HG03378 (cell line): ENCODE data around the gene IGDCC3.

Source experiments
- ATAC-seq: cut with Tn5 transposase; IDR thresholded peaks from one replicate; pipeline ENCODE4 v1.9.1; 2021; ENCODE audit warnings: mild to moderate bottlenecking, moderate library complexity; ENCODE audit not compliant: unreplicated experiment

The IGDCC3 gene

DNA sequence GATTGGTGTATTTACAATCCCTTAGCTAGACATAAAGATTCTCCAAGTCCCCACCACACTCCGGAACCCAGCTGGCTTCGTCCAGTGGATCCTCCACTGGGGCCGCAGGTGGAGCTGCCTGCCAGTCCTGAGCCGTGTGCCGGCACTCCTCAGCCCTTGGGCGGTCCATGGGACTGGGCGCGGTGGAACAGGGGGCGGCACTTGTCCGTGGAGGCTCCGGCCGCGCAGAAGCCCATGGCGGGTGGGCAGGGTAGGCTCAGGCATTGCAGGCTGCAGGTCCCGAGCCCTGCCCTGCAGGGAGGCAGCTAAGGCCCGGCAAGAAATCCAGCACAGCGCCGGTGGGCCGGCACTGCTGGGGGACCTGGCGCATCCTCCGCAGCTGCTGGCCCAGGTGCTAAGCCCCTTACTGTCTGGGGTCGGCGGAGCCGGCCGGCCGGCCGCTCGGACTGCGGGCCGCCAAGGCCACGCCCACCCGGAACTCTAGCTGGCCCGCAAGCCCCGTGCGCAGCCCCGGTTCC lies 76.8 kb downstream of the IGDCC3 start:
- no peak for ATAC-seq

DNA sequence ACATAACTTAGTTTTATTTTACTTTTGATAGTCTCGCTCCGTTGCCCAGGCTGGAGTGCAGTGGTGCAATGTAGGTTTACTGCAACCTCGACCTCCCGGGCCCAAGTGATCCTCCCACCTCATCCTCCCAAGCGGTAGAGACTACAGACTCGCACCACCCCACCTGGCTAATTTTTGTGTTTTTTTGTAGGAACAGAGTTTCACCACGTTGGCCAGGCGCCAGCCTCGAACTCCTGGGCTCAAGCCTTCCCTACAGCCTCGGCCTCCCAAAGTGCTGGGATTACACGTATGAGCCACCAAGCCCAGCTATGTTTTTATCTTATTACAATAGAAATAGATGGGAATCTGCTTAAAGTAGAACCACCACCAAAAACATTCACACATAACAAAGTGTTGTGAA lies 79.1 kb downstream of the IGDCC3 start:
- no peak for ATAC-seq

DNA sequence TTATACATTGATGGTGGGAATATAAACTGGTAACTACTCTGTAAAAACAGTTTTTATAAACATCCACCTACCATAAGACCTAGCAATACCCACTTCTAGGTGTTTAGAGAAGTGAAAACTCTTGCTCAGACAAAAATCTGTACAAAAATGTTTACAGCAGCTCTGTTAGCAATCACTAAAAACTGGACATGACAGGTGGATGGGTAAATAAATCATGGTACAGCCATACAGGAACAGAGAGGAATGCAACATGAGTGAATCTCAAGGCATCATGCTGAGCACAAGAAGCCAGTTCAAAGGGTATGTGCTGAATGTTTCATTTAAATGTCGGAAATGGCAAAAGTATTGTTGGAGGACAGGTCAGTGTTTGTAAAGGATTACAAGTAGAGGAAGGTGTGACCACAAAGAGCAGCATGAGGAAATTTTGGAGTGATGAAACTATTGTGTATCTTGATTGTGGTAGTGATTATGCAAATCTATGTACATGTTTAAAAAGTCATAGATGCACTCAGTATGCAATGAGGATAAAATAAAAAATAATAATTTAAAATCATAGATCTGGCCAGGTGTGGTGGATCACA lies 84.8 kb downstream of the IGDCC3 start:
- no peak for ATAC-seq

DNA sequence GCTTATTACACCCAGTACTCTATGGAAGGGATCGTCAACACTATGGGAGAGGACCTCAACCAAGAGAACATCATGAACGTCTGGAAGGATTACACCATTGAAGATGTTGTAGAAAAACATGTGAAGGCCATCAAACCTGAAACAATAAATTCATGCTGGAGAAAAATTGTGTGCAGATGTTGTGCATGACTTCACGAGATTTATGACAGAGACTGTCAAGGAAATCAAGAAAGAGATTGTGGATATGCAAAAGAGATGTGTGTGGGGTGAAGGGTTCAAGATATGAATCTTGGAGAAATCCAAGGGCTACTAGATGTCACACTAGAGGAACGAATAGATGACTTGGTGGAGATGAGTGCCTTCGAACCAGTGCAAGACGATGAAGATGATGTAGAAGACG lies 87.6 kb downstream of the IGDCC3 start:
- ATAC-seq, result no peak

DNA sequence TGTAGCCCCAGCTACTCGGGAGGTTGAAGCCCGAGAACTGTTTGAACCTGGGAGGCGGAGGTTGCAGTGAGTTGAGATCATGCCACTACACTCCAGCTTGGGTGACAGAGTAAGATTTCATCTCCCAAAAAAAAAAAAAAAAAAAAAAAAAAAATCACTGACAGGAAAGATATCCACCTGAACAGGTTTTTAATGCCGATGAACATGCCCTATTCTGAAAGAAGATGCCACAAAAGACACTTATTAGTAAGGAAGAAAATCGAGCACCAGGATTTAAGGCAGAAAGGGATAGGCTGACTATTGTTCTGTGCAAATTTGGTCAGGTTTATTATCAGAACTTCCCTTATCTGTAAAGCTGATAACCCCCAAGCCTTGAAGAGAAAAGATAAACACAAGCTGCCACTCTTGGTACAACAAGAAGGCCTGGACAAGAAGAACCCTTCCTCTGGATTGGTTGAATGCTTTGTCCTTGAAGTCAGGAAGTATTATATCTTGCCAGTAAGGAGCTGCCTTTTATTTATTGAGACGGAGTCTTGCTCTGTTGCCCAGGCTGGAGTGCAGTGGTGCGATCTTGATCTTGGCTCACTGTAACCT lies 88.4 kb downstream of the IGDCC3 start:
- ATAC-seq, result no peak

DNA sequence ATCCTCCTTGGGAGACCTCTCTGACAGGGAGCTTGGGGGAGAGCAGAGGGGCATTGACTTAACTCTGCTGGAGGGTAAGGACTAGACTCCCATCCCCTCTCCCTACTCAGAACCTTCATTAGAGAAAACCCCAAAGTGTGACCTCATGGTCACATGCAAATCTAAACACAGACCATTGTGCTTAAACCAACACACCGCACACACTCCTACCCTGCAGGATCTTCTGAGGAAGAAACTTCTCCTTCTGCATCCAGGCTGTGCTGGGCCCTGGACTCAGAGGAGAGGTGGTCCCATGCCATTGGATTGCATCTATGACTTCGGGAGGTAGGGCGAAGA lies 90.3 kb downstream of the IGDCC3 start:
- no peak for ATAC-seq

DNA sequence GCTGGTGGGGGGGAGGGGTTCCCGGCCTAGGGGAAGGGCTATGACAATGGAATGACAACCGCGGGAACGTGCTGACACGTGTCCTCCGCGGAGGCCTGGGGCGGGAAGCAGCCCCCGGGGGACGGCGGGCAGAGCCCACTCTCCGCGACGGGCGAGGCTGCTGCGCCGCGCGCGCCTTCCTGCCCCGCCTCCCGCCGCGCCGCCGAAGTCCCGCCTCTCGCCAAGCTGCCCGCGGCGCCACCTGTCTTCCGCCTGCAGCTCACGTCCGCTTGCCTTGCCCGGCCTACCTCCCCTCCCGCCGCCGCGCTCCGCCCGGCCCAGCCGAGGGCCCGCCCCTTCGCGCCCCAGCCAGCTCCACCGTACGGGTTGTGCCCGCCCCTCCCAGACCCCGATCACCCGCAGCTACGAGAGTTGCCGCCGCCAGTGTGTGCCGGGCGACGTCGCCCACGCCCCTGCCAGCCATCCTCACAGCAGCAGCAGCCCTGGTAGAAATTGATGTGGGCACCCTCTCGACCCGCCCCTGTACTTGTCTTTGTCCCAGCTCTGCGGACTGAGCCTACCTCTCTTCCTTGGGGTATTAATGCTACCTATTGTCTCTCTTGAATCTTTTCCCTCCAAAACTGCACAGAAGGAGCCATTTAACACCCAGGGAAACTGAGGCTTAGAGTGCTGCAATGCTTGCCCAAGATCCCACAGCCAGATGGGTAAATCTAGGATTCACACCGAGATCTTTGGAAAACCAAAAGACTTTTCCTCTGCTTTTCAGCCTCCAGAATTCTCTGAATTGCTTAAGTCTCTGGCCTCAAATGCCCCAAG lies 90.9 kb downstream of the IGDCC3 start, which contains the start of gene PARP16:
TSS of gene PARP16 (minus strand) at position 180 of the 816 bp plus-strand sequence. CDS start 457 bp downstream, outside the sequence.
- peak; percentile 76 for ATAC-seq

DNA sequence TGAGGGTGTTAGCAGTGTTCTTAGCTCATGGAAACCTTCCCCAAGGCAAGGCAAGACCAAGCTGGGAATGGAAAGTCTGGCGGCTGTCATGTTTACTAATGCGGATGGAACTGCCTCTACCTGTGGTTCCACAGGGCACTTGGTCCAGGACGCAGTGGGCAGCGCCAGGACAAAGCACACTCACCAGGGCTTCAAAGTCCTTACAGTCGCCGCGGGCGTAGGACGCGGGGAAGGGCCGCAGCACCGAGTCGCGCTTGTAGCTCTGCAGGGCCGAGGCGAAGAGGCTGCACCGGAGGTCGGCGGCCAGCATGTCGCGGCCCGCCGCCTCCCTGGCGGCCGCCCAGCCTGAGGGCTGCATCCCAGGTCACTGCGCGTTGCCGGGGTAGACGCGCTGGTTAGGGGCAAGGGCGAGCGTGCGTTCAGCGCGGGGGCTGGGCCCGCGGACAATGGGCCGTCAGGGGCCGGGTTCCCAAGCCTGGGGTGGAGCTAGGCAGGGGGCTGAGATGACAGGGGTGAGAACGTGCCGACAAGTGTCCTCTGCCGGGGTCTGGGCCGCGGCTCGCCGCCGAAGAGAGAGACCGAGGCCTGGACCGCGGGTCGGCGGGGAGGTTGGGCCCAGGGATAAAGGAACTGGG lies 91.6 kb downstream of the IGDCC3 start:
- peak; percentile 24 for ATAC-seq

DNA sequence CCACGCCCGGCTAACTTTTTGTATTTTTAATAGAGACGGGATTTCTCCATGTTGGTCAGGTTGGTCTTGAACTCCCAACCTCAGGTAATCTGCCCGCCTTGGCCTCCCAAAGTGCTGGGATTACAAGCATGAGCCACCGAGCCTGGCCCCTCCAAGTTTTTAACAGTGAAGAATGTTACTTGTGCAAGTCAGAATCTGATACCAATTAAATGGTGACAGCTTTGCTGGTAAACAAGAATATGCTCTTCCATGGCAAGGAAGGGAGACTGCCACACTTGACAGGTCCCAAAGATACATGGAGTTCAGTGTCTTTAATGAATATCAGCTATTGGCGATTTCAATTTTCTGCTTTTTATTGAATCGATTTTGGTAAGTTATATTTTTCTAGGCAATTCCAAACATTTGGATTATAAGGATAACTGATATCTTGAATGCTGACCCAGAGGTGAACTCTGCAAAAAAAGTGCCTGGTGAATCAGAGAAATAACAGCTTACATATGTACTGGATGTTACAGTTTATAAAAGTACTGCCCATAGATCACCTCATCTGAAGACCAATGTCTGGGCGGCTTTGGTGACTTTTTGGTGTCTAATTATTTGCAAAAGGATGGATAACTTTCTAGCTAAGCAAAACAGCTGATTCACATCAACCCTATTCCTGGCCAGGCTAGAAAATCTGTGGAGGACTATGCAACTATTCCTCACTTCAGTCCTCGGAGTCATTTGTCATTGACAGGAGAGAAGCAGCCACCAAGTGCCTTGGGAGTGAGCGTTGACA lies 92.3 kb downstream of the IGDCC3 start:
- peak; percentile 9 for ATAC-seq

DNA sequence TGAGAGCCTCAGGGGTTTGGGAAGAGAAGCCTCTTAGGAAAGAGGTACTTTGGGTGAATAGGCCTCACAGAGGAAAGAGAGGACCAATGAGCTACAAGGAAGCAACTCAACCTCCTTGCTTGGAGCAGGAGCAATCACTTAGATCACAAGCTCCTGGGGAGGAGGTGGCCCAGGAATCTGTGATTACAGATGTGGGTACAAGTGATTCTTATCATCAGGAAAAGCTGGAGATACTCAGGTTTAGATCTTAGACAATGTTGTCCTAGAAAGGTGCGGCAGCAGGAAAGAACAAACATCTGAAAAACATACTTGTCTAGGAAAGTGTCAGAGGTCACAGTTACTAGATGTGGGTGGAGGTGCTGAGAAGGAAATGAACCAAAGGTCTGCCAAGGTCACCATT lies 99.3 kb downstream of the IGDCC3 start:
- no peak for ATAC-seq
